G401 (cell line): ENCODE data around the gene LBHD1. TPM values are rescaled to one million over a fixed set of nuclear protein-coding genes. Genes with fewer than 3 reads are reported as not detected.
"Not testable (repeated sequence)": the region's sequence is repeated elsewhere in the genome, so short reads cannot be mapped to it uniquely, and the experiment has no call there.

Experiments used
- DNase-seq: peaks from one replicate; pipeline ENCODE4 v3.0.0-alpha.2; 2015; ENCODE audit warnings: low spot score
- in situ Hi-C: cut with HindIII; loops from 2 replicates; pipeline ENCODE4 v1.10.0; 2016; ENCODE audit warnings: low sequenced_read_pairs, mixed read lengths
- total RNA-seq: library from RNA; depleted of rRNA; stranded (reverse); fragments of >200 nt; shearing (Covaris generic); gene quantifications from 2 replicates; pipeline ENCODE4 v1.2.3, GENCODE V29; 2014; rRNA removed

Gene LBHD1
- total RNA-seq, 1 experiment from 2014 or later = 3.7 TPM

DNA sequence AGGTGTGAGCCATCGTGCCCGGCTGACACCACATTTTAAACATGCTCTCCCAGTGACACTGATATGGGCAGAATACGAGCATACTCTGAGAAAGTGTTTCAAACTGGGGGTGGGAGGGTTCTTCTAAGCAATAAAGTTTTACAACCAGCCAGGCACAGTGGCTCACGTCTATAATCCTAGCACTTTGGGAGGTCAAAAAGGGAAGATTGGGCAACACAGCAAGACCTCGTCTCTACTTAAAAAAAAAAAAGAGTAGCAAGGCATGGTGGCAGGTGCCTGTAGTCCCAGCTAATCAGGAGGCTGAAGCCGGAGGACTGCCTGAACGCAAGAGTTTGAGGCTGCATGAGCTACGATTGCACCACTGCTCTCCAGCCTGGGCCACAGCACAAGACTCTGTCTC lies 27.8 kb downstream of the LBHD1 start:
- in situ Hi-C loops = no loop called here
- DNase-seq = no peak

DNA sequence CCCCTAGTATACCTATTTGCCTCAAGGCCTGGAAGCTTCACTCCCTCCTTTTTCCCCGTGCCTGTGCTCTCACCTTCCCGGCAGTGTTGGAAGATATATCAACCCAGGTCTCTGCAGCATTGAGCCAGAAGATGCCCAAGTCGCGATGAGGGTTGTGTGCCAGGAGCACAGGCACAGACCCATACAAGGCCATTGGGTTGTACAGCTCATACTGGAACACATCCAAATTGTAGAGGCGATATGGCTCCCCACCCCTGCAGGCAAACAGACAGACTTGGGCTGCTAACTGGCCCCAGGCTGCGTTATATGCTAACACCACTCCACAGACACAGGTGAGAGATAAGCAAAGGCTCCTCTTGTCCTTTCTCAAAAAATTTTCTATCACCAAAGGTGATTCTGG lies 39.6 kb downstream of the LBHD1 start:
- DNase-seq = no peak
- in situ Hi-C loops = no loop called here

DNA sequence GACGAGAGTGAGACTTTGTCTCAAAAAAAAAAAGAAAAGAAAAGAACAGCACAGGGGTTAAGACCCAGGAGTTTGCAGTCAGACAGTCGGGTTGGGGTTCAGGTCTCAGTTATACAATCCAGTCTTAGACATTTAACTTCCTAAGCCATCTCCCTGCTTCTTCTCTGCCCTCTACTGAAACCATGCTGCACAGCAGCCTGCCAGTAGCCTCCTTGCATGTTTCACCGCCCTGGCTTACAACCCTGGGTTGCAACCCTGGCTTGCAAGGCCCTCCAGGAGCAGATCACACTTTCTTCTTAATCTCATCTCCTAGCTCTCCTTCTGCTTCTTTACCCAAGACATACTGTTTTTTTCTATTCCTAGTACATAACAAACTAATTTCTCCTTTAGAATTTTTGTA lies 44.4 kb downstream of the LBHD1 start:
- in situ Hi-C loops = no loop called here
- DNase-seq = no peak

DNA sequence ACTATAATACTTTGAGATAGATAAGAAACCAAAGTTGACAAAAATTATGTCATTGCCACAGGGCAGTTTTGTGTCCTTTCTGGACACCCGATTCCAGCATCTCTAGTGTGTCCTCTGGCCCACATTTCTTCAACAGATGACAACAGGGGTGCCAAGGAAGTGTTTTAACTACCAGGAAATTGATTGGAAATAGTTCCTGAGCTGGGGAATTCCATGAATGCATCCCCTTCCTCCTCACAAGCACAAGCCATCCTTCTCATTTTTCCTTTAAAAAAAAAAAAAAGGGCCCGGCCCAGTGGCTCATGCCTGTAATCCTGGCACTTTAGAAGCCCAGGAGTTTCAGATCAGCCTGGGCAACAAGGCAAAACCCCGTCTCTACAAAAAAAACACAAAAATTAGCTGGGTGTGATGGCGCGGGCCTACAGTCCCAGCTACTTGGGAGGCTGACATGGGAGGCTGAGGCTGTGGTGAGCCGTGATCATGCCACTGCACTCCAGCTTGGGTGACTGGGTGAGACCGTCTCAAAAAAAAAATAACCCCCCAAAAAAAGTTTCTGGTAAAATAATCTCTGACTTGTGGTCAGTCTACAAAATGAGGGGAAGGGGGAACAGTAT lies 49.5 kb downstream of the LBHD1 start:
- no peak for DNase-seq
- in situ Hi-C loops = no loop called here

DNA sequence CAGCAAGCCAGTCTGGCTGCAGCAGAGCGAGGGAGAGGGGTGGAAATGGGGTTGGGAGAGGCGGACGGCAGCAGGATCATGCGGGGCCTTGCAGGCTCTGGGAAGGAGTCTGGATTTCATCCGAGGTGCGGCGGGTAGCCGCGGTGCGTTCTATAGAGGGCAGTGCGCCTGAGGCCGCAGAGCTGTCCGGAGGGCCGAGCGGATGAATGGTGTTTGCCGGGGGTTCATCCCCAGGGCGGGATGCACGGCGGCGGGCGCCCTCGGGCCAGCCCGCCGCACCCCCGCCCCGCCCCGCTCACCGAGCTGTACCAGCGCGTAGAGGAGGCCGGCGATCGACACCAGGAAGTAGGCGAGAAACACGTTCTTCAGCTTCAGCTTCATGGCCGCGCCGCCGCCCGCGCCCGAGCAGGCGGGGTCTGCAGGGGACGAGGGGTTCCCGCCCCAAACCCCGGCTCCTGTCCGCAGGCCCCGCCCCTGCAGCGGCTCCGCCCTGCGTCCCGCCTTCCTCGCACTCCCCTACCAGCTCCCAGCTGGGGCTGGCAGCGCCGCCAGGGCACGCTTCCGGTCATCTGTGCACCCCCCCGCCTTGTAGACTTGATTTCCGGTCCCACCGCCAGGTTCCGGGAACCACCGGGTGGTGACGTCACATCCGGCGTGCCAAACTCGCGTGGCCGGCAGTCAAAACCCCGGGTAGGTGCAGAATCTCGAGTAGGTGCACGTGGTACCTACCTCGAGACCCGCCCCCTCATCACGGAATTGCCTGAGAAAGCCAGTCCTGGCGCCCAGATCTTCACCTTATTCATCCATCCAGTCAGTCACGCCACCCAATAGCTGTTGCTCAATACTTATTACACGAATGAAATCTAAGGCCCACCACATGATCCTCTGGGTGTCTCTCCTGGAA lies 50.2 kb downstream of the LBHD1 start, which contains the start of gene B3GAT3:
Gene B3GAT3, minus strand, starts transcription at position 420 of the 904 bp plus-strand sequence. Its CDS starts 39 bp downstream, at position 381.
- in situ Hi-C loops = no loop called here
- DNase-seq = peak; percentile 98

DNA sequence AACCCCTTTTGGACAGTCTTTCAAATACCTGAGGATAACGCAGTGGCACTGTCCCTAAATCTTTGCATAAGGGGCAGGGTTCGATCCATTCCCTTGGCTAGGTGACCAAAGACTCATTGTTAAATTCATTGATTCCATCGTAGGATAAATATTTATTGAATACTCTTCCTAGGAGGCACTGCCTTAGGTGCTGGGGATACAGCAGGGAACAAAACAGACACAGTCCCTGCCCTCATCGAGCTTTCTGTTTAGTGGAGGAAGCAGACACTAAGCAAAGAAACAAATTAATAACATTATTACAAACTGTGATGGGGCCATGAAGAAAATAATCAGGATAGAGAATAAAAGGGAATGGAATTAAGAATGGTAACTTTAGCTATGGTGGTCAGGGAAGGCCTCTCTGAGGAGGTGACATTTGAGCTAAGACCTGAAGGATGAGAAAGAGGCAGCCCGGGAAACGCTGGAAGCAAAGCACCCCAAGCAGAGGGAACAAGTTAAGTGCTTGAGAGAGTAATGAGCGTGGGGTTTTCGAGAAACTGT lies 51.0 kb downstream of the LBHD1 start:
- DNase-seq = no peak
- in situ Hi-C loops = no loop called here

DNA sequence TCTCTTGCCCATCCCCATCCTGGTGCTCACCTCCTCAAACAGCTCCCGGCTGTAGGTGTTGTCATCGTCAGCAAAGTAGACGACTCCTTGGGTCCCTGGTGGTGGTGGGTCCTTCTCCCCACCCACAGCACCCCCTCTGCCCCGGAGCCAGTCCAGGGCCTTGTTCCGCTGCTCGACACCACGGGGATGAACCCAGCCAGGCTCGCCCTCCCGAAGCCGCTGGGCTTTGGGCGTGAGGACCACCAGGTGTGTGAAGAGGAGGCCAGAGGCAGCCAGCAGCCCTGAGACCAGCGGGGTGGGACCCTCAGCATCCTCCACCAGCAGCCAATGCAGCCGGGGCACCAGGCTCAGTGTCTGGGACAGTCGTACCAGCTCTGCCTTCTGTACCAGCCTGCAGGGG lies 55.1 kb downstream of the LBHD1 start:
- DNase-seq, in situ Hi-C loops: not testable (repeated sequence)

DNA sequence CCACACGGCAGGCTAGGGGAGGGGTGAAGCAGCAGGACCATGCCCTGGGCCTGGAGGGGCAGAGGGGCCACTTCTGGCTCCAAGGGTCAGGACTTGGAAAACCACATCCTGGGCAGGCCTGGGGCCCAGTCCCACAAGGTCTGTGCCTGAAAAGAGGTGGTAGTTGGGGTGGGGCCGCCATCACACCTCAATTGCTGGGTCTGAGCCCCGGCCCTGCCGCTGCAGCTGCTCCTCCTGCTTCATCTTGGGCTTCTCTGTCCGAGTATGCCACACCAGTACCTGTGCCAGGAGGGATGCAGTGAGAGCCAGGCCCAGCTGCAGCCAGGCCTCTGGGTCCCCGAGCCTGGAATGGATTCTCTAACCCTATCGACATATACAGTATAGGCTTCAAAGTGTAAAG lies 56.5 kb downstream of the LBHD1 start:
- no peak for DNase-seq
- in situ Hi-C loops = no loop called here

DNA sequence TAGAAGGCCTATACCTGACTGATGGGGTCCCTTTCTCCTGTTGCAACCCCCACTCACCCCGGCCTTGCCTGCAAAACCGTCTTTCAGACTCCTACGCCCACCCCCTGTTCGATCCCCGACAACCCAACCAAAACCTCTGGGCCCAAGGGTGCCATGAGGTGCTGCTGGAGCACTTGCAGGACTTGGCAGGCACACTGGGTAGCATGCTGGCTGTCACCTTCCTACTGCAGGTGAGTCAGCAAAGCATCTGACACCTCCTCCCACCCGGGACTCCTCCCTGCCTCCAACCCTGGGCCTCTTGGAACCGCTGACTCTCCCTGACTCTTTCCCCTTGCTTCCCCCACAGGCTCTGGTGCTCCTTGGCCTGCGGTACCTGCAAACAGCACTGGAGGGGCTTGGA lies 57.8 kb downstream of the LBHD1 start:
- in situ Hi-C loops = no loop called here
- DNase-seq = no peak

DNA sequence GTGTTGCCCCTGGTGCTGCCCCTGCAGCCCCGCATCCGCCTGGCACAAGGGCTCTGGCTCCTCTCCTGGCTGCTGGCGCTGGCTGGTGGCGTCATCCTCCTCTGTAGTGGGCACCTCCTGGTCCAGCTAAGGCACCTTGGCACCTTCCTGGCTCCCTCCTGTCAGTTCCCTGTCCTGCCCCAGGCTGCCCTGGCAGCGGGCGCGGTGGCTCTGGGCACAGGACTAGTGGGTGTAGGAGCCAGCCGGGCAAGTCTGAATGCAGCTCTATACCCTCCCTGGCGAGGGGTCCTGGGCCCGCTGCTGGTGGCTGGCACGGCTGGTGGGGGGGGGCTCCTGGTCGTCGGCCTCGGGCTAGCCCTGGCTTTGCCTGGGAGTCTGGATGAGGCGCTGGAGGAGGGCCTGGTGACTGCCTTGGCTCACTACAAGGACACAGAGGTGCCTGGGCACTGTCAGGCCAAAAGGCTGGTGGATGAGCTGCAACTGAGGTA lies 58.7 kb downstream of the LBHD1 start:
- in situ Hi-C loops = no loop called here
- peak; percentile 71 for DNase-seq

Other genes starting within 250 kb of the LBHD1 start
- 161 and 197 TPM in 2 replicates for gene AHNAK, start 125.5 kb downstream of the LBHD1 start, total RNA-seq
- 3,525 and 3,828 TPM in 2 replicates for gene EEF1G, start 98.4 kb downstream of the LBHD1 start, total RNA-seq
- 16.5 and 17.6 TPM in 2 replicates for gene TUT1, start 80.7 kb downstream of the LBHD1 start, total RNA-seq
- 190 and 224 TPM in 2 replicates for gene MTA2, start 70.4 kb downstream of the LBHD1 start, total RNA-seq
- 33.2 and 55.7 TPM in 2 replicates for gene EML3, start 59.5 kb downstream of the LBHD1 start, total RNA-seq
- gene ROM1, start 59.0 kb downstream of the LBHD1 start, total RNA-seq = 14.2 and 14.9 TPM in 2 replicates
- 58.5 and 67.4 TPM in 2 replicates for gene B3GAT3, start 50.3 kb downstream of the LBHD1 start, total RNA-seq
- 289 and 394 TPM in 2 replicates for gene GANAB, start 25.7 kb downstream of the LBHD1 start, total RNA-seq
- gene INTS5, start 19.0 kb downstream of the LBHD1 start, total RNA-seq = 30.0 and 33.5 TPM in 2 replicates
- gene C11orf98, start 7.1 kb downstream of the LBHD1 start, total RNA-seq = 117 and 157 TPM in 2 replicates
- gene CSKMT, start 7.0 kb downstream of the LBHD1 start, total RNA-seq = 12.7 and 13.5 TPM in 2 replicates
- gene UQCC3, start 594 bp downstream of the LBHD1 start, total RNA-seq = 23.0 and 28.7 TPM in 2 replicates
- 139 and 203 TPM in 2 replicates for gene UBXN1, start 6.8 kb upstream of the LBHD1 start, total RNA-seq
- 0.07 and 0.12 TPM in 2 replicates for gene LRRN4CL, start 17.3 kb upstream of the LBHD1 start, total RNA-seq
- 48.7 and 59.6 TPM in 2 replicates for gene BSCL2, start 35.2 kb upstream of the LBHD1 start, total RNA-seq
- 0.14 TPM in 1 of 2 replicates, not detected in the other for gene GNG3, start 35.4 kb upstream of the LBHD1 start, total RNA-seq
- gene HNRNPUL2, start 55.2 kb upstream of the LBHD1 start, total RNA-seq = 13.5 and 14.9 TPM in 2 replicates
- 34.3 and 47.2 TPM in 2 replicates for gene TTC9C, start 56.2 kb upstream of the LBHD1 start, total RNA-seq
- 10.6 and 14.1 TPM in 2 replicates for gene ZBTB3, start 81.9 kb upstream of the LBHD1 start, total RNA-seq
- 96.3 and 110 TPM in 2 replicates for gene POLR2G, start 89.3 kb upstream of the LBHD1 start, total RNA-seq
- gene TAF6L, start 99.1 kb upstream of the LBHD1 start, total RNA-seq = 38.3 and 55.0 TPM in 2 replicates
- 33.6 and 103 TPM in 2 replicates for gene TMEM179B, start 115.1 kb upstream of the LBHD1 start, total RNA-seq
- 52.9 and 55.5 TPM in 2 replicates for gene TMEM223, start 119.7 kb upstream of the LBHD1 start, total RNA-seq
- gene NXF1, start 133.2 kb upstream of the LBHD1 start, total RNA-seq = 10.2 and 23.3 TPM in 2 replicates
- gene STX5, start 159.8 kb upstream of the LBHD1 start, total RNA-seq = 40.9 and 49.0 TPM in 2 replicates
- not detected in 2 replicates for gene TEX54, start 160.6 kb upstream of the LBHD1 start, total RNA-seq
- 103 and 110 TPM in 2 replicates for gene WDR74, start 167.3 kb upstream of the LBHD1 start, total RNA-seq
- 225 and 239 TPM in 2 replicates for gene SLC3A2, start 208.6 kb upstream of the LBHD1 start, total RNA-seq
- gene CHRM1, start 249.1 kb upstream of the LBHD1 start, total RNA-seq = not detected in 2 replicates